WTC11 (cell line): ENCODE data around the gene TCF3. TPM values are rescaled to one million over a fixed set of nuclear protein-coding genes. Genes with fewer than 3 reads are reported as not detected.

ENCODE experiments used
- ATAC-seq: fragments of 200-7000 bp; cut with Tn5 transposase; 2 replicates; pipeline ENCODE4 v1.10.0; 2021; ENCODE audit warnings: mild to moderate bottlenecking, moderate library complexity
- CTCF ChIA-PET: fragments of 300-600 bp; sonication (Branson Sonifier 250); formaldehyde crosslinking; loops from one replicate; lab custom pipeline; 2021; ENCODE audit warnings: antibody characterized with exemption; lab: Charles Lee
- POLR2A ChIA-PET: fragments of 350-600 bp; sonication (Branson Sonifier 250); formaldehyde crosslinking; loops from one replicate; lab custom pipeline; 2021; ENCODE audit warnings: antibody characterized with exemption; lab: Charles Lee
- DNase-seq: peaks from one replicate; pipeline ENCODE4 v3.0.0; 2021; ENCODE audit warnings: low spot score
- H3K27ac Mint-ChIP-seq: 2 replicates; pipeline ENCODE4 v1.8.0; 2021; ENCODE audit warnings: mixed read lengths
- H3K27me3 Mint-ChIP-seq: 2 replicates; pipeline ENCODE4 v1.8.0; 2021; ENCODE audit warnings: low read depth, mild to moderate bottlenecking, moderate library complexity, mixed read lengths
- H3K36me3 Mint-ChIP-seq: 2 replicates; pipeline ENCODE4 v1.8.0; 2021; ENCODE audit warnings: mixed read lengths
- H3K4me1 Mint-ChIP-seq: 2 replicates; pipeline ENCODE4 v1.8.0; 2022; ENCODE audit warnings: mixed read lengths
- H3K4me3 Mint-ChIP-seq: 2 replicates; pipeline ENCODE4 v1.8.0; 2021; ENCODE audit warnings: mild to moderate bottlenecking, moderate library complexity, mixed read lengths
- H3K9me3 Mint-ChIP-seq: 2 replicates; pipeline ENCODE4 v1.8.0; 2021; ENCODE audit warnings: mixed read lengths
- ARID4B ChIP-seq: sonication (generic); formaldehyde crosslinking; IDR thresholded peaks from 2 replicates; pipeline ENCODE4 v1.8.0; 2023; ENCODE audit warnings: missing genetic modification reagents, mild to moderate bottlenecking, borderline replicate concordance
- CBFB ChIP-seq: sonication (generic); formaldehyde crosslinking; IDR thresholded peaks from 2 replicates; pipeline ENCODE4 v1.8.1; 2022; ENCODE audit warnings: mild to moderate bottlenecking, low read depth, missing genetic modification reagents
- GABPB1 ChIP-seq: sonication (generic); formaldehyde crosslinking; IDR thresholded peaks from 2 replicates; pipeline ENCODE4 v1.8.1; 2023; ENCODE audit warnings: mild to moderate bottlenecking, missing genetic modification reagents
- HMGA2 ChIP-seq: fragments of 250-450 bp; sonication (Bioruptor Pico); IDR thresholded peaks from 2 replicates; pipeline ENCODE4 v1.4.0; 2021; ENCODE audit warnings: mild to moderate bottlenecking, moderate library complexity
- JUN ChIP-seq: sonication (generic); formaldehyde crosslinking; IDR thresholded peaks from 2 replicates; pipeline ENCODE4 v1.8.0; 2023; ENCODE audit warnings: mild to moderate bottlenecking, missing genetic modification reagents
- NR3C1 ChIP-seq: sonication (generic); formaldehyde crosslinking; conservative IDR thresholded peaks from 2 replicates; pipeline ENCODE4 v1.8.1; 2023; ENCODE audit warnings: low read depth, mild to moderate bottlenecking, missing genetic modification reagents
- PREB ChIP-seq: sonication (generic); formaldehyde crosslinking; IDR thresholded peaks from 2 replicates; pipeline ENCODE4 v1.8.1; 2022; ENCODE audit warnings: mild to moderate bottlenecking, missing genetic modification reagents, moderate library complexity, borderline replicate concordance
- ZBTB43 ChIP-seq: sonication (generic); formaldehyde crosslinking; IDR thresholded peaks from 2 replicates; pipeline ENCODE4 v1.8.1; 2023; ENCODE audit warnings: mild to moderate bottlenecking, missing genetic modification reagents
- ZNF423 ChIP-seq: fragments of 250-450 bp; sonication (Bioruptor Pico); IDR thresholded peaks from 2 replicates; pipeline ENCODE4 v2.1.2; 2022; ENCODE audit warnings: mild to moderate bottlenecking, moderate library complexity
- ZNF512 ChIP-seq: sonication (generic); formaldehyde crosslinking; IDR thresholded peaks from 2 replicates; pipeline ENCODE4 v1.8.1; 2022; ENCODE audit warnings: missing genetic modification reagents, borderline replicate concordance
- ZSCAN18 ChIP-seq: fragments of 250-450 bp; sonication (Bioruptor Pico); IDR thresholded peaks from 2 replicates; pipeline ENCODE4 v2.1.2; 2022; ENCODE audit warnings: mild to moderate bottlenecking, moderate library complexity
- total RNA-seq: library from RNA; stranded (reverse); gene quantifications from 3 replicates; pipeline ENCODE4 v1.2.3, GENCODE V29; 2021

The TCF3 gene
- total RNA-seq, 1 experiment from 2014 or later: 324 TPM

GRCh38 chr19:1577929-1578618 is 74.3 kb downstream of the TCF3 start:
- POLR2A ChIA-PET: no interaction called here
- no peak for DNase-seq
- peaks cover 24% of the 10 kb centered on the region for H3K36me3 Mint-ChIP-seq
- no peaks in the 10 kb centered on the region for H3K4me1 Mint-ChIP-seq
- ATAC-seq: no peak
- TF ChIP-seq GABPB1 (CRISPR knock-in tag) (no peak), NR3C1 (CRISPR knock-in tag) (no peak), ZNF512 (CRISPR knock-in tag) (no peak), JUN (no peak), HMGA2 (CRISPR knock-in tag) (no peak)
- no peaks in the 10 kb centered on the region for H3K9me3 Mint-ChIP-seq
- no peak overlapping the region for H3K4me3 Mint-ChIP-seq
- CTCF ChIA-PET: interaction anchor here (1.2 to 4.1 kb wide), 2 partner anchors 24 to 32 kb away, joined by 3 to 17 read pairs; no protein-coding TSS in a partner anchor
- no peaks in the 10 kb centered on the region for H3K27me3 Mint-ChIP-seq
- no peak overlapping the region for H3K27ac Mint-ChIP-seq

- Mint-ChIP-seq H3K27ac (no peak overlapping the region), H3K9me3 (no peaks in the 10 kb centered on the region), H3K36me3 (peaks cover 24% of the 10 kb centered on the region), H3K27me3 (peaks cover under 1% of the 10 kb centered on the region; the same call in 1 of the 2 replicates), H3K4me1 (no peaks in the 10 kb centered on the region), H3K4me3 (no peak overlapping the region)
- TF ChIP-seq ARID4B (CRISPR knock-in tag) (no peak), ZSCAN18 (CRISPR knock-in tag) (no peak), CBFB (no peak), PREB (CRISPR knock-in tag) (no peak), ZNF423 (no peak), ZBTB43 (CRISPR knock-in tag) (no peak)
- ATAC-seq (no peak), DNase-seq (no peak)
- ChIA-PET CTCF (interaction anchor here (1.2 to 4.1 kb wide), 2 partner anchors 25 to 31 kb away, joined by 3 to 17 read pairs; no protein-coding TSS in a partner anchor), POLR2A (no interaction called here)
These were observed 75.1 kb downstream of the TCF3 start for GRCh38 chr19:1577090-1577928.
